A204.1 (cell line): ENCODE data around the gene RGMB.

ENCODE experiments used
- FAIRE-seq: peaks from 2 replicates; lab custom pipeline; 2012; peaks lifted over from hg19 to GRCh38; lab: Jason Lieb, UNC

RGMB gene

GRCh38 chr5:98785244-98785643, 11.8 kb downstream of the RGMB start:
- no peak for FAIRE-seq

GRCh38 chr5:98786191-98786853, 12.9 kb downstream of the RGMB start:
- no peak for FAIRE-seq

- FAIRE-seq, result no peak
These were observed 13.8 kb downstream of the RGMB start for GRCh38 chr5:98787131-98787719.

- no peak for FAIRE-seq
These were observed 15.6 kb downstream of the RGMB start for GRCh38 chr5:98789029-98789428.

GRCh38 chr5:98791001-98791519, 17.6 kb downstream of the RGMB start:
- no peak for FAIRE-seq

DNA sequence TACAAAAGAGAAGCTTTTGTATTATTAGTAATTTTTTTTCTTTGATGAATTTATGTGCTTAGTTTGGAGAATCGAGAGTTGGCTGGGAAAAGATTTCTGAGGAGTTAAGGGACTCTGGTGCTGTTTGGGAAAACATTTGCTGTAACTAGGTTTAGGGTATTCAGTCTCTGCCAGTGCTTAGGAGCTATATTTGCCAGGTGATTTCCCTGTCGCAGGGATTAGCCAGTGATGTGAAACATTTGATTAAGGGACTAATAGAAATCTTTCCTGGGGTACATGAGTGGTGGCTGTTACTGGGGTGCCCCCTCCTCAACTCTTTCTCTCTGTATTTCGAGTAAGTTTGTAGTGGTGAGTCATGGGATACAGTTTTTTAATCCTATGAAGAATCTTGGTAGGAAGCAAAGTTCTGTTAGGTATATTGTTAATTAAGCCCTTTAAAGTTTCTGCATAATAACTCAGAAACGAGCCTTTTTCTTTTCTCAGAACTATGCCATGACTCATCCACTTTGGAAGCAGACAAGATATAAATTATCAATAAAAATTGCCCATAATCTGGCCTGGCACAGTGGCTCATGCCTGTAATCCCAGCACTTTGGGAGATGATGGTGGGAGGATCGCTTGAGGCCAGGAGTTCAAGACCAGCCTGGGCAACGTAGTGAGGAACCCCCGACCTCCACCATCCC, 18.6 kb downstream of the RGMB start:
- no peak for FAIRE-seq

GRCh38 chr5:98793223-98793622, 19.8 kb downstream of the RGMB start:
- FAIRE-seq, result no peak

DNA sequence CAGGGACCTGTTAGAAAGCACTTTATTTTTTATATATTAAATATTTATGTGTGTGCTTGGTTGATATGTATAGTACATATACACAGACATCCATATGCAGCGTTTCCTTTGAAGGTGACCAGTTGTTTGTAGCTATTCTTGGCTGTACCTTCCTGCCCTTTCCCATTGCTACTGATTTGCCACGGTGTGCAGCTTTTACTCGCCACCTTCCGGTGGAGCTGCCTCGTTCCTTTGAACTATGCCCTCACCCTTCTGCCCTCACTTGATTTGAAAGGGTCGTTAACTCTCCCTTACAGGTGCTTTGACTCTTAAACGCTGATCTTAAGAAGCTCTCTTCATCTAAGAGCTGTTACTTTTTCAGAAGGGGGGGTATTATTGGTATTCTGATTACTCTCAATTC, 20.5 kb downstream of the RGMB start:
- FAIRE-seq, result no peak

GRCh38 chr5:98794414-98795080, 21.1 kb downstream of the RGMB start:
- FAIRE-seq, result no peak

GRCh38 chr5:98795243-98795642, 21.8 kb downstream of the RGMB start:
- no peak for FAIRE-seq

GRCh38 chr5:98796197-98796972, 22.9 kb downstream of the RGMB start:
- peak; percentile 74 for FAIRE-seq

GRCh38 chr5:98798371-98798770, 24.9 kb downstream of the RGMB start:
- no peak for FAIRE-seq

GRCh38 chr5:98798847-98799246, 25.4 kb downstream of the RGMB start:
- no peak for FAIRE-seq

DNA sequence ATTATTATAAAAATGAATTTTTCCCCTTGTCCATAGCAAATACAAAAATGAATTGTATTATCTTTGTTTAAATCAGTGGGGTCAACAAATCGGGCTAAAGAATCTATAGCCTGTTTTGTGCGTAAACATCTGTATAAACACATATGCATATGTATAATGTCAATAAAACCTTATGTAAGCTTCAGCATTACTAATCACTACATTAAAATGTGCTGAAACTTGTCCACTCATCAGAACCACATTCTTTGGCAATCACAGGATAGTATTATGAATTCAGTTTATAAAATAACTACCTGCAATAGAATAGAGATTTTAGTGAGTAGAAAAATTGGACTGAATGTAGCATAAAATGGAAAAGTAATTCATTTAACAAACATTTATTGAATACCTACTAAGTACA, 30.6 kb downstream of the RGMB start:
- no peak for FAIRE-seq

- no peak for FAIRE-seq
These were observed 31.6 kb downstream of the RGMB start for GRCh38 chr5:98805070-98805469.

DNA sequence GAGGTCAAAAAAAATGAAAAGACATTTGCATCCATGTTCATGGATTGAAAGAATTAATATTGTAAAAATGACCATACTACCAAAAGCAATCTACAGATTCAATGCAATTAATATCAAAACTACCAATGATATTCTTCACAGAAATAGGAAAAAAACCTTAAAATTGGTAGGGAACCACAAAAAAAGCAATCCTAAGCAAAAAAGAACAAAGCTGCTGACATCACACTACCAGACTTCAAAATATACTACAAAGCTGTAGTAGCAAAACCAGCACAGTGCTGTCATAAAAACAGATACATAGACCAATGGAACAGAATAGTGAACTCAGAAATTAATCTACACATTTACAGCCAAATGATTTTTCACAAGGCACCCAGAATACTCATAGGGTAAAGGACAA, 34.3 kb downstream of the RGMB start:
- no peak for FAIRE-seq

- no peak for FAIRE-seq
These were observed 36.7 kb downstream of the RGMB start for GRCh38 chr5:98810206-98810605.

DNA sequence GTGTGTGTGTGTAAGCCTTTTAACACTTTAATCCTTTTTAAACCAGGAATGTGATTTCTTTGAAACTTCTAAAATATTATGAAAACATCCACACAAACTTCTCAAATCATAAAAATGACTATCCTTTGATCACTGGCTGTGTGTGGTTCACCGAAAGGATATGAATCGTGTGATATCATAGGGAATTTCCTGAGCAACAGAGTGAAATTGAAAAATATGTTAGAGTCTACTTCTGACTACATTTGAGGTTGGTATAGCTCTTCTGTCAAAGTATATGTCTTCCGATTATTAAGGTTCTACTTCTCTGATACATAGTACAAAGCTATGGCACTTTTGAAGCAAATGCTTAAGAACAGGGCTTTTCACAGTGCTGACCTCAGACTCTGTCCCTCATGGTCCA, 40.3 kb downstream of the RGMB start:
- FAIRE-seq, result no peak

DNA sequence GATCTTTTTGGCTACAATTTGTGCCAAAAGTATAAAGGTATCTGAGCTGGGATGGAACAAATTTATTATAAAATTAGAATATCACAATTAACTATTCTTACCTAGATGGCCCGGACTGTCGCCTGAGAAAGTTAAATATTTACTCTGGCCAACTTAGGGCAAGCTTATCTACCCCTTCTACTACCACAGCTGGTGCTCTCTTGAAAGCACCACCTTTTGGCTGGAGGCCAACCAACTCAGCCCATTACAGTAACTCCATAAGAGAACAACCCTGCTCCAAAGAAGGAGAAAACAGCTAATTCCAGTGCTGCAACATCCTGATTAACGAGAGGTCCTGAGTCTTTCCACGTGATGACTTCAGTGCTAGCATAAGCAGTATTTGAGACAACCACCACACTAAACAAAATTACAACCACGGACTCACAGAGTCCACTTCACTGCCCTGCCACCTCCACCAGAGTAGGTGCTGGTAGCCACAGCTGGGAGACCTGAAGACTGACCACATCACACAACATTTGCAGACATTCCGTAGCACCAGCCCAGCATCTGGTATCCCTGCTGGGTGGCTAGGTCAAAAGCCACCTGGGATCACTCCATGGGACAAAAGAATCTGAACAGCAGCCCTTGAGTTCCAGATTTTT, 43.2 kb downstream of the RGMB start:
- no peak for FAIRE-seq

DNA sequence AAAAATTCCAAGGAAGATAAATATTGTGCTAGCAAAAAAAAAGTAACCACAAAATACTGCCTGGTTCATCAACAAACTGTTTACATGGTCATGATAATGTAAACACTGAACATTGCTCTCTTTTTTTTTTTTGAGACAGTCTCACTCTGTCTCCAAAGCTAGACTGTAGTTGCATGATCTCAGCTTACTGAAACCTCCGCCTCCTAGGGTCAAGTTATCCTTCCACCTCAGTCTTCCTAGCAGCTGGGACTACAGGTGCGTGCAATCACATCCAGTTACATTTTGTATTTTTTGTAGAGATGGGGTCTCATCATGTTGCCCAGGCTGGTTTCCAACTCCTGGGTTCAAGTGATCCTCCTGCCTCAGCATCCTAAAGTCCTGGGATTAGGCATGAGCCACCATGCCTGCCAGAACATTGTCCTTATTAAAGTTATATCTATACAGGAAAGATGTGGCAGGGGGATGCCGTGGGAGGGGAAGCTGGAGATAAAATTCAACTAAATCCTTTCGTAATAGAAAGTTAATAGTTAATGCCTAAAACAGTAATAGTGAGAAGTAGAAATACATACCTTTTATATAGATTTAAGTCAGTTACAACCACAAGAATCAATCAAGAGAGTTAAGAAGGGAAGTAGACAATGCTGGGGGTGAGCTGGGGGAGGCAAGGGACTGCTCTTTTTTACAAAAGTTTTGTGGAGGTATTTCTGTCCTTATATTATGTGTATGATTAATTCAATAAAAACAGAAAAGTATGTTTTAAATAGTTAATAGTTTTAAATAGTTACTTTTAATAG, 52.3 kb downstream of the RGMB start:
- peak; percentile 77 for FAIRE-seq

GRCh38 chr5:98827161-98827560, 53.7 kb downstream of the RGMB start:
- peak; percentile 96 for FAIRE-seq
